ENCODE measurements around the gene PRXL2A.
"Not testable (repeated sequence)": the region's sequence is repeated elsewhere in the genome, so short reads cannot be mapped to it uniquely, and the experiment has no call there.

The PRXL2A gene, protein sequence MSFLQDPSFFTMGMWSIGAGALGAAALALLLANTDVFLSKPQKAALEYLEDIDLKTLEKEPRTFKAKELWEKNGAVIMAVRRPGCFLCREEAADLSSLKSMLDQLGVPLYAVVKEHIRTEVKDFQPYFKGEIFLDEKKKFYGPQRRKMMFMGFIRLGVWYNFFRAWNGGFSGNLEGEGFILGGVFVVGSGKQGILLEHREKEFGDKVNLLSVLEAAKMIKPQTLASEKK

DNA sequence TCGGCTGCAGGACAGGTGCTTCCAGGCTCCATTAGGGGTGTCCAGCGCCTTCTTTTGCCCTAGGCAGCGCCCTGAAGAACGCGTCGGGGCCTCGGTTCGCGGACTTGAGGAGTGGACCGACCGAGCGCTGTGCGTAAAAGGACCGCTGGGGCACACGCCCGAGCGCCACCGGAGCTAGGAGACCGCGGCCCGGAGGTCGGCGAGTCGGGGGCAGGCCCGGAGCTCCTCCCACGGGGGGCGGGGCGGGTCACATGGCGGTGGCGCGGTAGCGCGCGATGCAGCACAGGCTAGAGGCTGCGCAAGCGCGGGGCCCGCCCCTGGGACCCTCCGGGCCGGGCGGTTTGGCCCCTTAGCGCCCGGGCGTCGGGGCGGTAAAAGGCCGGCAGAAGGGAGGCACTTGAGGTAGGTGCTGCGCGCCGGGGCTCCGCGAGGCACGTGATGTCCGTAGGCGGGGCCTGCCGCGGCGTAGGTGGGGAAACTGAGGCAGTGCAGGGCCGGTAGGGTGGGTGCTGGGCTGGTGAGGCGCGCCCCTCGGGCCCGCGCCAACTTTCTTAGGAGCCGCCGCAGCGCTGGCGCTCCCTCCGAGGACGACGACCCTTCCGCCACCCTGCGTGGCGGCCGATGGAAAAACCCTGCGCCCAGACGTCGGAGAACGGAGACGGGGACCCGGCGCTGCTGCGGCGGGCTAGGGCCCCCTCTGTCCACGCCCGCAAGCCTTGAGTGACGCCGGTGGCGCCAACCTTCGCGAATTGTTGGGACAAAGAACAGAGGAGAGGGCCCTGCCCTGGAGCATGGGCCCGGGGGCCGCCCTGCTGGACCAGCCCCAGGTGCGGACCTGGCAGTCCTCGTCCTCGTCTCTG, at the start of gene PRXL2A:
Gene PRXL2A, plus strand, starts transcription at position 310 of the 860 bp plus-strand sequence. CDS start 11,917 bp downstream, outside the sequence.
- DNase-seq (ENCODE audit: low spot score) = peak; percentile 76

DNA sequence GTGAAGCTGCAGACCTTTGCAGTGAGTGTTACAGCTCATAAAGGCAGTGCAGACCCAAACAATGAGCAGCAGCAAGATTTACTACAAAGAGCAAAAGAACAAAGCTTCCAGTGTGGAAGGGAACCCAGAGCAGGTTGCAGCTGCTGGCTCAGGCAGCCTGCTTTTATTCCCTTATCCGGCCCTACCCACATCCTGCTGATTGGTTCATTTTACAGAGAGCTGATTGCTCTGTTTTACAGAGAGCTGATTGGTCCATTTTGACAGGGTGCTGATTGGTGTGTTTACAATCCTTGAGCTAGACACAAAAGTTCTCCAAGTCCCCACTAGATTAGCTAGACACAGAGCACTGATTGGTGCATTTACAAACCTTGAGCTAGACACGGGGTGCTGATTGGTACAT, 49.4 kb upstream of the PRXL2A start:
- not testable (repeated sequence) for DNase-seq (ENCODE audit: low spot score)

DNA sequence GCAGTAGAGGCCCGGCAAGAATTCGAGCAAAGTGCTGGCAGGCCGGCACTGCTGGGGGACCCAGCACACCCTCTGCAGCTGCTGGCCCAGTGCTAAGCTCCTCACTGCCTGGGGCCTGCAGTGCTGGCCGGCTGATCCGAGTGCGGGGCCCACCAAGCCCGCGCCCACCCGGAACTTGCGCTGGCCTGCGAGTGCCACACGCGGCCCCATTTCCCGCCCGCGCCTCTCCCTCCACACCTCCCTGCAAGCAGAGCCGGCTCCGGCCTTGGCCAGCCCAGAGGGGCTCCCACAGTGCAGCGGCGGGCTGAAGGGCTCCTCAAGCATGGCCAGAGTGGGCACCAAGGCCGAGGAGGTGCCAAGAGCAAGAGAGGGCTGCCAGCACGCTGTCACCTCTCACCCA, 48.7 kb upstream of the PRXL2A start:
- no peak for DNase-seq (ENCODE audit: low spot score)

DNA sequence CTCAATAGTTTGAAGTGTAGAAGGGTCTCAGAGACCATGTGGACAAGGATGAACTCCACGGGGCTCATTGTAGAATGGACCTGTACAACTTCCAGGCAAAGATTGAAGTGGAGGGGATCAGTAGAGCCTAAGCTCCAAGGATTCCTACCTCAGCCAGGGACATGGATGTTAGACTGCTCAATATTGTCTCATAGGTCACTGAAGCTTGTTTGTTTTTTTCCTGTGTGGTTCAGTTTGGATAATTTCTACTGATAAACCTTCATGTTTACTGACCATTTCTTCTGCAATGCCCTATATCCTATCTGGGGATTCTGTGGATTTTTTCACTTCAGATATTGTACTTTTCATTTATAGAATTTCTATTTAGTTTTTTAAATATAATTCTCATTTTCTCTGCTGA, 42.8 kb upstream of the PRXL2A start:
- no peak for DNase-seq (ENCODE audit: low spot score)

DNA sequence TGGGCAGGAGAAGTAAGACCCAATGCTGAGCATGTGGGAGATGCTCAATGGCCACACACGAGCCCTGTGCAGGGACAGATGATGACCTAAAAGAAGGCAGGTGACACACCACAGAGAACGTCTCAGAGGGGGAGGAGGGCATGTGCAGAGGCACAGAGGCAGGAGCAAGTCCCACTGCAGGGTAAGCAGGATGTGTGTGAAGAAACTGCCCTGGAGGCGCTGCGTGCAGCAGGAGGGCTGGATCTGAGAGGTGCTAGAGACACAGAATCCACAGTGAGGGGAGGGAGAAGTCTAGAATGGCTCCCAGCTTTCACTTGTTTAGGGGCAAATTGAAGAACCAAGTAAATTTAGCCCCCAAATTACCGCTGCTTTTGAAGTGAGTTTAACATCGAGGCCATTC, 36.9 kb upstream of the PRXL2A start:
- no peak for DNase-seq (ENCODE audit: low spot score)

DNA sequence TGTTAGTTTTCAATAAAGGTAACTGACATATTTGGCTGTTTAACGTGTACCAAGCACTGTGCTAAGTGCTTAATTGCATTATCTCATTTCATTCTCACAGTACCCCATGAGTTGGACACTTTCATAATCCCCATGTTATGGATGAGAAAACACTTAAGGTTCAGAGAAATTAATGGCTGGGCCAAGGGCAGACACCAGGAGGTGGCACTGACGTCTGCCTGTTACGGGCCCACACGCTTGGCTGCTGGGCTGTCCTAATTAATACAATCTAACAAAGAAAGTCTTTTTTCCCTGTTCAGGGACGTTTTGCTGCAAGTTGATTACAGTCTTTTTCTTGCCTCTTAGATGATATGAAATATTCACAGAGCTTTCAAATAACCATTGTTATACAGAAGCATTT, 35.7 kb upstream of the PRXL2A start:
- no peak for DNase-seq (ENCODE audit: low spot score)

DNA sequence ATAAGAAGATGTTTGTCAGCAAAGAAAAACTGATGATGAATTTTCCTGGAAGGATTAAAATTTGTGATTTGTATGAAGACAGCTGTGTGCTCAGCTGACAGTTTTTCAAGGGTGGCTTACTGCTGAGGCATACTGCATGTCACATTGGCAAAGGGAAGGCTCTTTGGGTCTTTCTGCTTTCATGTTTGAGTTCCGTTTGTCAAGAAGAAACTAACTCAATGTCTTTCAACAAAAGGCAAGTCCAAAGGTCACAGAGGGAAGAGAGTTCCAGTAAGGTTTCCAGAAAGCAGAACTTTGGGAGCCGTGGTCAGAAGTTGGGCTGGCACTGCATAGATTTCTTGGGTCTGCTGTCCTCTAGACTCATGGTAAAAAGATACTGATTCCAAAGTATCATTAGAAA, 34.8 kb upstream of the PRXL2A start:
- DNase-seq (ENCODE audit: low spot score) = no peak

DNA sequence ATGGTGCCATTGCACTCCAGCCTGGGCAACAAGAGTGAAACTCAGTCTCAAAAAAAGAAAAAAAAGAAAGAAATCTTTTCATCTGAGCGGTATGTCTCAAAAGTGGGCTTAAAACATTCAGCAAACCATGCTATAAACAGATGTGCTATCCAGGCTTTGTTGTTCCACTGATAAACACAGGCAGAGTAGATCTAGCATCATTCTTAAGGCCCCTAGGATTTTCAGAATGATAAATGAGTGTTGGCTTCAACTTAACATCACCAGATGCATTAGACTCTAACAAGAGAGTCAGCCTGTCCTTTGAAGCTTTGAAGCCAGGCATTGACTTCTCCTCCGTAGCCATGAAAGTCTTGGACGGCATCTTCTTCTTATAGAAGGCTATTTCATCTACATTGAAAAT, 28.6 kb upstream of the PRXL2A start:
- DNase-seq (ENCODE audit: low spot score) = no peak

DNA sequence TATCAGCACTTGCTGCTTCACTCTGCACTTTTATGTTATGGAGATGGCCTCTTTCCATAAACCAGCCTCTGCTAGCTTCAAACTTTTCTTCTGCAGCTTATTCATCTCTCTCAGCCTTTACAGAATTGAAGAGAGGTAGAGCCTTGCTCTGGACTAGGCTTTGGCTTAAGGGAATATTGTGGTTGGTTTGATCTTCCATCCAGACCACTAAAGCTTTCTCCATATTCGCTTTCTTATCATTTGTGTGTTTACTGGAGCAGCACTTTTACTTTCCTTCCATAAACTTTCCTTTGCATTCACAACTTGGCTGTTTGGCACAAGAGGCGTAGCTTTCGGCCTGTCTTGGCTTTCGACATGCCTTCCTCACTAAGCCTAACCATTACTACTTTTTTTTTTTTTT, 28.2 kb upstream of the PRXL2A start:
- DNase-seq (ENCODE audit: low spot score) = no peak

DNA sequence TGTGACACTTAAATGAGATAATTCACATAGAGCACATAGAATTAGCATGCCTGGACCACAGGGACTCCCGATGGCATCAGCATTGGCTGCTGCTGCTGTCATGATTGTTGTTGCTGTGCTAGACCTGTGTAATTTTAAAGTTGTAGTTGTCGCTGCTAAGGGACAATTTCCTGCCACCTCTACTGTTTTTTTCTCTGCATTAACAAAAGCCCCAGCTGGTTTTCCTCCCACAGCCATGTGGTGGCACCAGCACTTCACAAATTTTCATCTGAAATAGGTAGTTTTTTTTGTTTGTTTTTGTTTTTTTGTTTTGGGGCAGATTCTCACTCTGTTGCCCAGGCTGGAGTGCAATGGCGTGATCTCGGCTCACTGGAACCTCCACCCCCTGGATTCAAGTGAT, 25.4 kb upstream of the PRXL2A start:
- DNase-seq (ENCODE audit: low spot score) = peak; percentile 67

DNA sequence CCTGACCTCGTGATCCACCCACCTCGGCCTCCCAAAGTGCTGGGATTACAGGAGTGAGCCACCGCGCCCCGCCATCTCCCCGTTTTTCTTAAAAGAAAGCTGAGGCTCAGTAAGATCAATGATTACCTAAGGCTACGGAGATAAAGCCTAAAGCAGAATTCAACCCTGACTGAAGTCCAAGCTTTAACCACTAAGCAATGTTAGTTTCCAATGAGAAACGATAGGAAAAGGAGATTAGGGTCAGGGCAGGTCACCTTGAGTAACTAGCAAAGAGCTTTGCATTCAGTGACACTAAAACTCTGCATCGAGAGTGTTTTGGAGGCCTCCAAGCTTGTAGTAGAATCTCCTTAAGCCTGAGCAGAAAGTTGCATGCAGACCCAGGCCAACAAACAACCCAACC, 17.6 kb upstream of the PRXL2A start:
- no peak for DNase-seq (ENCODE audit: low spot score)

DNA sequence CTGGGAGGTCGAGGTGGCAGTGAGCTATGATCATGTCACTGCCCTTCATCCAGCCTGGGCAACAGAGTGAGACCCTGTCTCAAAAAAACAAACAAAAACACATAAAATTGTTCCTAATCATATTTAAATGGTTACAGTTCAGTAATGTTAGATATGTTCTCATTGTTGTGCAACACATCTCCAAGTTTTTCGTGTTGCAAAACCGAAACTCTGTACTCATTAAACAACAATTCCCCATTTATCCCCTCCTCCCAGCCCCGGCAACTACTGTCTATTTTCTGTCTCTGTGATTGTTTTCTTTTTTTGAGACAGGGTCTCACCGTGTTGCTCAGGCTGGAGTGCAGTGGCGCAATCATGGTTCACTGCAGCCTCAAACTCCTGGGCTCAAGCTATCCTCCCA, 16.1 kb upstream of the PRXL2A start:
- no peak for DNase-seq (ENCODE audit: low spot score)

DNA sequence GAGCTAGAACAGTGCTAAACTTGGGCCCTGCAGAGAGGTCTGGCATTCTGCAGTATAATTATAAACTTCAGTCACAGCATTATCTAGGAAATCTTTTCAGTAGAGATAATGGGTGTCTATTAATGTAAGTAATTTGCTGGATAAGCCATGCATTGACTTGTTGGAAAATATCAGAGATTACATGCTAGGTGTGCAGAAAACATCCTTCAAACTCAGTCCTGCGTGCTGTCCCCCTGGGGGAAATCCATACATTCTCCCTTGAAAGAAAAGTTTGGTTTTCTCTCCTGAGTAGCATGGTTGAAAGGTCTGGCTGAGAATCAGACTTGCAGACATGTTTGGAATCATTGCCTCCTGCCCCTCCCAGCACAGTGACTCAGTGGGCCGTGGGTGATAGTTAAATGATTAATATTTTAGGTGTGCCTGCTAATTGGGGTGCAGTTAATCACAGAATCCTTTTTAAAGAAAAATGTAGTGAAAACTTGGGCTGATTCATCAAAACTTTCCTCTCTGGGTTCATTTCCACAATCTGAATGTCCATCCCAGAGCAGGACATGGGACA, 13.9 kb upstream of the PRXL2A start:
- DNase-seq (ENCODE audit: low spot score) = no peak

DNA sequence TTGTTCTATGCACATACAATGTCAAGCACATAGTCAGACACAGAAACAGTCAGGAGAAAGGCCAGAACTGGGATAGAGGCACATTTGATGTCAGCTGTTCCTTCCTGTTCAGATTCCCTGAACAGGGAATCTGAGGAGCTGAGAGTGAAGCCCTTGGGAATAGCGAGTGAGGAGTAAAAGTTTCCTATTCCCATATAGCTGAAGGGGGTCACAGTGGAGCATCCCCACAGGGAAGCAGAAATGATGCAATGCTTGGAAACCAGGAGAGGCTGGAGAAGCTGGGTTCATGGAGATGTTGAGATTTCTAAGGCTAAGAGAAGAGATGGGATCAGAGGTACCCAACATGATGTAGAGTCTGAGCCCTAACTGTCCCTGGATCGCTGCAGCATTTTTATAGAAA, 11.3 kb upstream of the PRXL2A start:
- DNase-seq (ENCODE audit: low spot score) = no peak

DNA sequence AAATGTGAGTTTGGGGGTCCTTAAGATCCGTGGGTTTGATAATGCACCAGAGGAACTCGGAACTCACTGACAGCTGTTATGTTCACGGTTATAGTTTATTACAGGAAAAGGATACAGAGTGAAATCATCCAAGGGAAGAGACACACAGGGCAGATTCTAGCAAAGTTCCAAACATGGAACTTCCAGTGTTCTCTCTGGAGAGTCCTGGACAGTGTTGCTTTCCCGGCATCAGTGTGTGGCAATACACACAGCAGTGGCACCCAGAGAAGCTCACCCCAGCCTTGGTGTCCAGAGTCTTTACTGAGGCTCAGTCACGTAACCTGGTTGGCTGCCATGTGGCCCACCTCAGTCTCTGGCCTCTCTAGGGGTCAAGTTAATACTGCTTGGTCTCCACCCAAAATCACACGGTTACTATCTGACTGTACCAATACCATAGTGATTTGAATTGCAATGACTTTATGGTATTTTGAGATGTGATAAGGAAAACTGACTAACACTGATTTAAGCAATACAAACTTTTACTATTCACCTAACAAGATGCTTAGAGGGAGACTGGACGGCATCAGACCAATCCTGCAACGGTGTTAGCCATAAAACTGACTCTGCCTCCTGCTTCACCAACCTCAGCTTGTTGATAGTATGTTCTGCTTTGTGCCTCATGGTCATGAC, 8.1 kb upstream of the PRXL2A start:
- DNase-seq (ENCODE audit: low spot score) = no peak

DNA sequence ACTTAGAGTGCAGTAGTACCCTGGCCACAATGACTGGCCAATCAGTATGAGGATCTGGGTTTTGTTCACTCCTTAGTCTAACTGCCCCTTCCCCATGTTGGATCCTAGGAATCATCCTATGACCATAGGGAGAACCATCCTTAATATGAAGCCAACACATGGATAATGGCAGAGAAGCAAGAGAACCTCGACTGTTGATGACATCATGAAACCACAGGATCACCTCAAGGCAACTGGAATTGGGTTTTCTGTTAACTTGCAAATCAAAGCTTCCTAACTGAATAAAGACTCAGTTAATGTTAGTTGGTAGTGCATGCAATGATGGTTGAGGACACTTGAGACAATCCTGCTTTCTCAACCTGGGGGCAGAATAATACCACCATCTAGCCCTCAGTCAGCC, 3.3 kb upstream of the PRXL2A start:
- no peak for DNase-seq (ENCODE audit: low spot score)

DNA sequence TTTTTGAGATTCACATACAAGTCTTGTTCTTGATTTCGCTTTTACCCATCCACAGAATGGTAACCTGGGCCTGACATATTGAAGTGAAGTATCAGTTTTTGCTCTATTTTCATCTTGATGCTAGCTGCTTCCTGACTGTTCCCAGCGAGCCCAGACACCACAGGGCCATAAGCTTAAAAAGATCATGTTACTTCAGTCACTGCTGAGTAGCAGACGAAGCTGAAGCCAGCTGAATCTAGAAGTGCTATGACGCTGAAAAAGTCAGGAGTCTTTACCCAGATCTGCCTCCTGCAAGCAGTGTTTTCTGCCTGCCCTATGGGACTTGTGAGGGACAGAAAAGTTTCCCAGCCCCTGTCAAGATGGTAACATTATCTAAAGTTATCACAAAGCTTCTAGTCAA, 2.7 kb upstream of the PRXL2A start:
- no peak for DNase-seq (ENCODE audit: low spot score)

DNA sequence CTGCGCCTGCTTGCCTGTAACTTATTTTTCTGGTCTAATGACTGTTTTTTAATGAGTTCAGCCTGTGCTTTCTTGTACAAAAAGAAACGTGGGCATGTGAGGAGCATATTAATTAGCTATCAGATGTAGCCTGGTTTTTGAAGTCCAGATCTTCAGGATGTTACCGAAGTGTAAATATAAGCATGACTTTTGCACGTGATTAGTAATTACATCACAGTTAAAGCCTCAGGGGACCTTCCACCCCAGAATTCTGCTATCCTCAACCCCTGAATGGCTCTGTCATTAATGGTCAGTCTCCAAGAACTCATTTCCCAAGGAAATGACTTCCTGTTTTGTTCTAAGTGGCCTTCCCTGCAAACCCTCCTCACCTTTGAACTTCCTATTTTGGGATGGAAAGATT, 2.1 kb upstream of the PRXL2A start:
- DNase-seq (ENCODE audit: low spot score) = no peak

DNA sequence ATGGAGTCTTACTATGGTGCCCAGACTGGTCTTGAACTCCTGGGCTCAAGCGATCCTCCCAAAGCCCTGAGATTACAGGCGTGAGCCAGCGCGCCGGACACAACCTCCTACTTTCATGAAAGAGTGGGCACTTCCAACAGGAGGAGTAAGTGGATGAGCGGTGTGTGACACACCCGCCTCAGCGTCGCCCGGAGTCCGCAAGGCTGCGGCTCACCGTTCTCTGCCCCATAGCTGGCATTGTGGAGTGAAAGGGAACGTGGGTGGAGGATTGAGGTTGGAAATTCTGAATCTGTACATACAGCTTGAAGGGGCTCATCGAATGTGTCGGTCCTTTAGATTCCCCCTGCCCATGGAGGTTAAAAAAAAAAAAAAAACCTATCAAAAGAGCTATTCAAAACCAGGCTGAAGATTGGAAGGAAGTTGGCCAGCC, 524 bp upstream of the PRXL2A start:
- no peak for DNase-seq (ENCODE audit: low spot score)

DNA sequence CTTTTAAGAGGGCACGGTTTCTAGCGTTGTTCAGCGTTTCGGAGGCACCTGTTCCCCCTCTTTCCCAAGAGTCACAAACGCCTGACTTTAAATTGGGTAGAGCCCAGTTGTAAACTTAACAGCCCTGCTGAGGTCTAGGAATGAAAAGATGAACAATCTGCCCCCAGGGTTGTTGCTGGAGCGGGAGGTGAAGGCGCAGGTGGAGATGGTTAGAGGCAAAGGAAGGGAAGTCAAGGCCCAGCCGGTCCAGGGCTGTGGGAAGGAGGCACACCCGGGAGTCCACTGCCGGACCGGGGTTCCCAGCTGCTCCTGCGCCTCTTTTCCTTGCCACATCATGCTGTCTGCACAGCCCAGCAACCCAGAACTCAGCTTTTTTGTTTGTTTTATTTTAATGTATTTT, 770 bp downstream of the PRXL2A start:
- no peak for DNase-seq (ENCODE audit: low spot score)

DNA sequence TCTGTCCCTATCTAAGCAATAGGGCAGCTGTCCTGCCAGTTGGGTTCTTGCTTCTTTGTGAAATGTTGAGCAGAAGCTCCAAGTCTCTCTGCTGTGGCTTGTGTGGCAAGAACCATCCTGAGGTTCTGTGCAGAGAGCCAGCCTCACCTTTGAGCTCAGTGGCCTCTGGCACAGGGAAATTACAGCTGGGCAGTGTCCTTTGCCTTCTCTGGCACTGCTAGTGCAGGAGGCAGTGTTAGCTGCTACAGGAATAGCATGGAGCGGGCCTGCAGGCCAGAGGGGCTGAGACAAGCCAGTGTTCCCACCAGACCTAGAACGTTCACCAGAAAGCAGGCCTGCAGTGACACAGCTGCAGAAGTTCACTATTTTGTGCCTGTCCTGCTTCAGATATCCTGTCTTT, 1.8 kb downstream of the PRXL2A start:
- DNase-seq (ENCODE audit: low spot score) = no peak

DNA sequence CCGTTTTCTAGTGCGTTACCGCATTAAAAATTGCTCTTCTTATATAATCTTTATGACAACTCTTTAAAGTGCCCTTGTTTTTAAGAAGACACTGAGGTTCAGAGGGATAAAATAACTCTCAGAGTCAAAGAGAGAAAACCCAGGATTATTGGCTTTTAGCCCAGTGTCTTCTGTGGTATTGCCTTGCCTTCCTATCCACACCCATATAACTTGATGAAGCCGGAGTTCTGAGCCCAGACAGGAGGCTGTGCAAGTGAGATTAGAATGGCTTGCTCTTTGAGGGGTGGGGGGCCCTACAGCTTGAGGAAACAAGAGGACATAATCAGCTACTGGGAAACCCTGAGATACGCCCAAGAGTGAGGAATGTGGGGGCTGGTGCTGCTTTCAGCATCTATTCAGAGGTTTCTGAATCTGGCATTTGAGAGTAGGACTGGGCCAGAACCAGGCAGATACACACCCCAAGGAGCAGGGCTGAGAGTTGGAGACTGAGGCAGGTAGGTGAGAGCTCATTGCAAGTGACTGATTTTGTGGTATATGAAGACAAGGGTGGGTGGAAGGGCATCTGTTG, 2.3 kb downstream of the PRXL2A start:
- DNase-seq (ENCODE audit: low spot score) = no peak

DNA sequence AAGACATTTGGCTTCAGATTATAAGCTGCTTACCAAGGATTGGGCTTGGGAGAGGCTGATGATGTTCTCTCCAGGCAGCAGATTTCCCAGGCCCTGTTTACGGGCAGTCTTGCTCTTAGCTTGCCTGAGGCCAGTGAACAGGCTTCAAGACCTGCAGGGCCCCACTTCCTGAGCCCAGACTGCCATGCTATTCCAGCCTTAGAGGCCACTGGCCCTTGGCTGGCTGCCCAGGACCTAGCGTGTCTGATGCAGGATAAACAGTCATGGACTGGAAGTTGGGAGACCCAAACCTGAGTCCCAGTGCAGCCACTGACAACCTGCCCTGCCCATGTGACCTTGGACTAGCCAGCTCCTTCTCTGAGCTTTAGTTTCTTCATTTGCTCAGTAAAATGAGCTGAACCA, 2.9 kb downstream of the PRXL2A start:
- DNase-seq (ENCODE audit: low spot score) = no peak
